Stimulated activated effector memory CD8-positive, alpha-beta T cell treated with anti-CD3 and anti-CD28 coated beads, Interleukin-12 subunit alpha, Interleukin-12 subunit beta, amount 100 ng/mL, for 72 hours (primary cell): ENCODE data around the gene PTPRU.
A peak's percentile ranks its signal among the peaks of the same experiment; 100 is the strongest.

ENCODE experiments used
- ATAC-seq: fragments of 150-1000 bp; cut with Tn5 transposase; 2 replicates; pipeline ENCODE4 v1.10.0; 2021
- DNase-seq, 2 donors: peaks; one replicate each; pipeline ENCODE4 v3.0.0; 2021 to 2022; ENCODE audit warnings: low spot score in 2 of 2
- H3K27ac Mint-ChIP-seq: one replicate; pipeline ENCODE4 v1.8.0; 2022; ENCODE audit warnings: mild to moderate bottlenecking, mixed read lengths
- H3K36me3 Mint-ChIP-seq: one replicate; pipeline ENCODE4 v1.8.0; 2022; ENCODE audit warnings: mild to moderate bottlenecking, mixed read lengths
- H3K4me1 Mint-ChIP-seq: one replicate; pipeline ENCODE4 v1.8.0; 2022; ENCODE audit warnings: mixed read lengths
- H3K4me3 Mint-ChIP-seq: one replicate; pipeline ENCODE4 v1.8.0; 2022; ENCODE audit warnings: mild to moderate bottlenecking, mixed read lengths
- H3K9me3 Mint-ChIP-seq: one replicate; pipeline ENCODE4 v1.8.0; 2022; ENCODE audit warnings: mixed read lengths

The PTPRU gene

GRCh38 chr1:29235955-29236711 is at the start of gene PTPRU:
TSS of gene PTPRU (plus strand) at chr1:29236522. CDS start at chr1:29236645, 123 bp downstream.
- no peaks in the 10 kb centered on the region for H3K9me3 Mint-ChIP-seq
- DNase-seq = peak; percentile 94 to 97
- peak within 1 kb of the TSS; percentile 15 for H3K27ac Mint-ChIP-seq
- H3K4me3 Mint-ChIP-seq = peak within 1 kb of the TSS; percentile 76
- peaks cover 27% of the 10 kb centered on the region for H3K4me1 Mint-ChIP-seq
- peak; percentile 89 for ATAC-seq
- H3K36me3 Mint-ChIP-seq = peaks cover 9% of the 10 kb centered on the region

- Mint-ChIP-seq H3K4me3 (no peak overlapping the region), H3K27ac (no peak overlapping the region), H3K4me1 (peaks cover 8% of the 10 kb centered on the region), H3K9me3 (no peaks in the 10 kb centered on the region), H3K36me3 (peaks cover 2% of the 10 kb centered on the region)
- ATAC-seq (no peak), DNase-seq (no peak)
Observed at GRCh38 chr1:29186707-29187106, 49.6 kb upstream of the PTPRU start.

- H3K36me3 Mint-ChIP-seq = peaks cover 12% of the 10 kb centered on the region
- no peak for DNase-seq
- H3K4me3 Mint-ChIP-seq = no peak overlapping the region
- no peak for ATAC-seq
- H3K27ac Mint-ChIP-seq = no peak overlapping the region
- H3K9me3 Mint-ChIP-seq = no peaks in the 10 kb centered on the region
- no peaks in the 10 kb centered on the region for H3K4me1 Mint-ChIP-seq
Observed at GRCh38 chr1:29190718-29191117, 45.6 kb upstream of the PTPRU start.

- peaks cover 18% of the 10 kb centered on the region for H3K36me3 Mint-ChIP-seq
- no peak for ATAC-seq
- H3K4me3 Mint-ChIP-seq = no peak overlapping the region
- H3K9me3 Mint-ChIP-seq = no peaks in the 10 kb centered on the region
- no peaks in the 10 kb centered on the region for H3K4me1 Mint-ChIP-seq
- no peak for DNase-seq
- peak overlapping the region; percentile 51 for H3K27ac Mint-ChIP-seq
Observed at GRCh38 chr1:29193879-29194455, 42.4 kb upstream of the PTPRU start.

DNA sequence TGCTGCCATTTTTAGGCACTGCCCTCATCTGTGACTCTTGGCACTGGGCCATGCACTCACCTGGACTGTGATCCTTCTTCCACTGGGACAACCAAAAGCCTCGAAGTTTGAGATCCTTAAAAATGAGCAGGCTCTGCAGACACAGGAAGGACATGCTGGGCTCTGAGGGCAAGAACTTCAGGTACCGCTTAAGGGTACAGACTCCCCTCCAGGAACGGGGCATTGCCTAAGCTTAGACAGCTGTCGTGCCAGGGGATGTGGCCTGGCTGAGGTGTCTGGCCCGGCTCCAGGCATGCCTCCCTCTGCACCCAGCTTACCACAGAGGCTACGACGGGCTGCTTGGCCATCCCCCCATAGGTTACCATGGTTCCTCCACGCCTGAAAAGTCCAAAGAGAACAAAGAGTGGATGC is 40.4 kb upstream of the PTPRU start:
- no peak overlapping the region for H3K27ac Mint-ChIP-seq
- no peak overlapping the region for H3K4me3 Mint-ChIP-seq
- no peaks in the 10 kb centered on the region for H3K4me1 Mint-ChIP-seq
- DNase-seq (no peak), ATAC-seq (no peak)
- no peaks in the 10 kb centered on the region for H3K9me3 Mint-ChIP-seq
- peaks cover 37% of the 10 kb centered on the region for H3K36me3 Mint-ChIP-seq

- no peak for ATAC-seq
- H3K27ac Mint-ChIP-seq = peak overlapping the region; percentile 27
- H3K9me3 Mint-ChIP-seq = no peaks in the 10 kb centered on the region
- H3K4me1 Mint-ChIP-seq = no peaks in the 10 kb centered on the region
- H3K4me3 Mint-ChIP-seq = no peak overlapping the region
- peaks cover 46% of the 10 kb centered on the region for H3K36me3 Mint-ChIP-seq
- DNase-seq = no peak
Observed at GRCh38 chr1:29196863-29197589, 39.3 kb upstream of the PTPRU start.

DNA sequence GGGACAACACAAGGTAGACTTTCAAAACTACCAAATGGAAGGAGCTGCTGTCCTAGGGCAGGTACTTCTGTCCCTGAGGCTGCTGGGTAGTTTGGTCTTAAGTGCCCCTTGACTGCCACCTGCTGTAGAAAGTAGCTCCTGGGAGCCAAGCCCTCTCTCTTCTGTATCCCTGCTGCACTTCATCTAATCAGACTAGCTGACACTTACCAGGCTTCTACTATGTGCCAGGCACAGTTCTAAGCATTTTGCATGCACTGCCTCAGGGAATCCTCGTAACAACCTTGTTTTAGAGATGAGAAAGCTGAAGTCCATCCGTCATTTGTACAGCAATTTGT is 38.8 kb upstream of the PTPRU start:
- H3K36me3 Mint-ChIP-seq = peaks cover 46% of the 10 kb centered on the region
- H3K4me1 Mint-ChIP-seq = peaks cover 1% of the 10 kb centered on the region
- H3K9me3 Mint-ChIP-seq = no peaks in the 10 kb centered on the region
- no peak for DNase-seq
- H3K4me3 Mint-ChIP-seq = no peak overlapping the region
- H3K27ac Mint-ChIP-seq = peak overlapping the region; percentile 27
- peak; percentile 73 for ATAC-seq

DNA sequence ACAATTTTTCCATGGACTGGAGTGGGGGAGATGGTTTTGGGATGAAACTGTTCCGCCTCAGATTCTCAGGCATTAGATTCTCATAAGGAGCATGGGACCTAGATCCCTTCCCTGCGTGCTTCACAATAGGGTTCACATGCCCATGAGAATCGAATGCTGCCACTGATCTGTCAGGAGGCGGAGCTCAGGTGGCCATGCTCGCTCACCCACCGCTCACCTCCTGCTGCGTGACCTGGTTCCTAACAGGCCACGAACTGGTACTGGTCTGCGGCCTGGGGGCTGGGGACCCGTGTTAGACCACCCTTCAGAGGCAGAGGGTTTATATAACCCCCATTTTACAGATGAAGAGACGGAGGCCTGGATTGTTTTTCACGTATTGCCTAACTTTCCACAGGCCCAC is 38.3 kb upstream of the PTPRU start:
- Mint-ChIP-seq H3K36me3 (peaks cover 46% of the 10 kb centered on the region), H3K4me3 (no peak overlapping the region), H3K9me3 (no peaks in the 10 kb centered on the region), H3K27ac (no peak overlapping the region), H3K4me1 (peaks cover 6% of the 10 kb centered on the region)
- no peak for ATAC-seq
- DNase-seq = no peak

DNA sequence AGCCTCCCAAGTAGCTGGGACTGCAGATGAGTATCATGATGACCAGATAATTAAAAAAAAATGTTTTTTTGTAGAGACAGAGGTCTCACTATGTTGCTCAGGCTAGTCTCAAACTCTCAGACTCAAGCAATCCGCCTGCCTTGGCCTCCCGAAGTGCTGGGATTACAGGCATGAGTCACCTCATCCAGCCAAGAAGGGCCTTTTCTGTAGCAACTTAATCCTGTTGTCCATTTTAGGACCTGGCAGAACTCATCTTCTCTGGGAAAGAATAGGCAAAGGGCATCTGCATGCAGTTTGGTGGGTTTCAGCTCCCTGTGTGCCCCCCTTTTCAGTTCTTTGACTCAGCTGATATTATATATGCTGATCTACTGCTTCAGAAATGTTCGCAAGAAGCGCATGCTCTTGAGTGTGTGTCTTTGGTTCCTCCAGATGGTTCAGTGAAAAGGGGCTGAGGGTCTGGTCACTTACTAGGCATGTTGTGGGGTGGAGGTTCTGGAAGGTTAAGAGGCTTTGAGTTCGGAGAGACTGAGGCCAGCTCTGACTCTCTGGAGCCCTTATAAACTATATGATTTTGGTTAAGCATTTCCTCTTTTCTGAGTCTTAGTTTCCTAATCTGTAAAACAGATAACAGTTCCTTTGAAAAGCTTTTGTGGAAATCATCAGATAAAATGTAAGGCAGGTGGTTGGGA is 35.3 kb upstream of the PTPRU start:
- Mint-ChIP-seq H3K36me3 (peaks cover 45% of the 10 kb centered on the region), H3K9me3 (no peaks in the 10 kb centered on the region), H3K4me1 (peaks cover 7% of the 10 kb centered on the region), H3K4me3 (no peak overlapping the region), H3K27ac (peak overlapping the region; percentile 18)
- DNase-seq = no peak
- ATAC-seq = no peak

DNA sequence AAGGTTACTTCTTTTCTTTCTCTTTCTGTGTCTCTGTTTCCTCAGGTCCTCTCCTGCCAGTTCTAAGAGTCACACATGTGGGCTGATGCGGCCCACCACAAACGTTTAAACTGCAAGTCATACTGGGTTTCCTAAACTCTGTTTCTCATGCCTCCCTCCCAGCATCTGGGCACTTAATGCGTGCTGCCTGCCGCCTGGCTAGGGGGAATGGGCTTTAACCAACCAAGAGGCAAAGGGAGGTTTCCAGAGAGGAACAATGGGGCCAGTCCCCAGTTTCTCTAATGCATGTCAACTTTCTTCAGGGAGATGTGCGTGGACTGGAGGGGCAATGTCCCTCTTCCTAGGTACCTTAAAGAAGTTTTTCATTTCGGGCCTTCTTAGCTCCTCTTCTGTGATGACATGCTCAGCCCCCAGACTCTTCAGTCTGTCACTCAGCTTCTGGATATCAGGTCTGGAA is 34.7 kb upstream of the PTPRU start:
- ATAC-seq (no peak), DNase-seq (no peak)
- Mint-ChIP-seq H3K4me1 (peaks cover 7% of the 10 kb centered on the region), H3K9me3 (no peaks in the 10 kb centered on the region), H3K4me3 (no peak overlapping the region), H3K27ac (peak overlapping the region; percentile 18), H3K36me3 (peaks cover 50% of the 10 kb centered on the region)

GRCh38 chr1:29202053-29202452 is 34.3 kb upstream of the PTPRU start:
- Mint-ChIP-seq H3K9me3 (no peaks in the 10 kb centered on the region), H3K4me1 (peaks cover 7% of the 10 kb centered on the region), H3K4me3 (no peak overlapping the region), H3K36me3 (peaks cover 54% of the 10 kb centered on the region), H3K27ac (peak overlapping the region; percentile 43)
- ATAC-seq (no peak), DNase-seq (no peak)

GRCh38 chr1:29202584-29203340 is 33.6 kb upstream of the PTPRU start:
- Mint-ChIP-seq H3K36me3 (peaks cover 54% of the 10 kb centered on the region), H3K27ac (peak overlapping the region; percentile 43), H3K4me3 (no peak overlapping the region), H3K9me3 (no peaks in the 10 kb centered on the region), H3K4me1 (peaks cover 7% of the 10 kb centered on the region)
- DNase-seq (peak; percentile 94 to 96), ATAC-seq (peak; percentile 97)

GRCh38 chr1:29208442-29208841 is 27.9 kb upstream of the PTPRU start:
- Mint-ChIP-seq H3K27ac (no peak overlapping the region), H3K4me1 (no peaks in the 10 kb centered on the region), H3K9me3 (no peaks in the 10 kb centered on the region), H3K4me3 (no peak overlapping the region), H3K36me3 (peaks cover 43% of the 10 kb centered on the region)
- ATAC-seq (no peak), DNase-seq (no peak)

DNA sequence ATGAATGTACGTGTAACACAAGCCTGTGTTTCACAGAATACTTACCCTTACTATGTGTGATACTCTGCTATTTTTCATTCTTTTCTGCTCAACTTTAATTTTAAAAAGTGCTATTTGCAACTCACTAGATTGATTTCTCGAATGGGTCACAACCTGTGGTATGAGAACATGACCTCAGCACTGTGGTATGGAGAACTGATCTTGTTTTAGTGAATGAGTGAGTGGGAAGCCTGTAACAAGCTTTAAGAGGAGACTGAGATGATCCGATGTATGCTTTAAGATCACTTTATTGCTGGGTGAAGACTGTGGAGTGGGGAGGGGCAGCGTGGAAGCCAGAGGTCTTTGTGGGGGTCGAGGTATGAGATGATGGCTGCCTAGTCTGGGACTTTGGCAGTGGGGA is 27.1 kb upstream of the PTPRU start:
- no peak overlapping the region for H3K4me3 Mint-ChIP-seq
- peaks cover 43% of the 10 kb centered on the region for H3K36me3 Mint-ChIP-seq
- no peak for ATAC-seq
- H3K9me3 Mint-ChIP-seq = no peaks in the 10 kb centered on the region
- DNase-seq = no peak
- peak overlapping the region; percentile 7 for H3K27ac Mint-ChIP-seq
- H3K4me1 Mint-ChIP-seq = no peaks in the 10 kb centered on the region
